Ramos (cell line): ENCODE results near the gene ADAMTSL5.
"Not testable (repeated sequence)": the region's sequence is repeated elsewhere in the genome, so short reads cannot be mapped to it uniquely, and the experiment has no call there.

Experiments
- in situ Hi-C: fragments of 300-500 bp; cut with MboI; formaldehyde crosslinking; loops from one replicate; pipeline ENCODE4 v1.14.3; 2022; ENCODE audit warnings: low sequenced_read_pairs; ENCODE audit not compliant: unreplicated experiment

ADAMTSL5 gene

GRCh38 chr19:1512671-1513498 lies at the start of gene ADAMTSL5:
Gene ADAMTSL5, minus strand, starts transcription at chr19:1513019. Its CDS starts 2,076 bp downstream, at chr19:1510943.
- in situ Hi-C loops, result no loop called here

- in situ Hi-C loops, result no loop called here
Measured at GRCh38 chr19:1561236-1561842, 48.5 kb upstream of the ADAMTSL5 start.

GRCh38 chr19:1560286-1560882 lies 47.6 kb upstream of the ADAMTSL5 start:
- in situ Hi-C loops, result no loop called here

GRCh38 chr19:1558552-1558951 lies 45.7 kb upstream of the ADAMTSL5 start:
- in situ Hi-C loops, result no loop called here

- in situ Hi-C loops, result no loop called here
Measured at GRCh38 chr19:1556390-1557070, 43.7 kb upstream of the ADAMTSL5 start.

GRCh38 chr19:1555487-1556389 lies 42.9 kb upstream of the ADAMTSL5 start:
- in situ Hi-C loops, result no loop called here

- in situ Hi-C loops, result no loop called here
Measured at GRCh38 chr19:1554968-1555367, 42.1 kb upstream of the ADAMTSL5 start.

- in situ Hi-C loops, result no loop called here
Measured at GRCh38 chr19:1553415-1553814, 40.6 kb upstream of the ADAMTSL5 start.

GRCh38 chr19:1551068-1552040 lies 38.5 kb upstream of the ADAMTSL5 start:
- in situ Hi-C loops, result no loop called here

GRCh38 chr19:1549332-1549945 lies 36.6 kb upstream of the ADAMTSL5 start:
- in situ Hi-C loops, result loop anchor here (10.0 kb wide), 1 partner anchor 245 kb away; no protein-coding TSS in a partner anchor

- in situ Hi-C loops, result loop anchor here (10.0 kb wide), 1 partner anchor 254 kb away; no protein-coding TSS in a partner anchor
Measured at GRCh38 chr19:1540365-1540925, 27.6 kb upstream of the ADAMTSL5 start.

- in situ Hi-C loops, result loop anchor here (10.0 kb wide), 1 partner anchor 255 kb away; no protein-coding TSS in a partner anchor
Measured at GRCh38 chr19:1539749-1540148, 26.9 kb upstream of the ADAMTSL5 start.

- in situ Hi-C loops, result no loop called here
Measured at GRCh38 chr19:1538978-1539377, 26.2 kb upstream of the ADAMTSL5 start.

GRCh38 chr19:1535699-1536098 lies 22.9 kb upstream of the ADAMTSL5 start:
- in situ Hi-C loops, result not testable (repeated sequence)

- in situ Hi-C loops, result no loop called here
Measured at GRCh38 chr19:1534972-1535371, 22.2 kb upstream of the ADAMTSL5 start.

GRCh38 chr19:1533510-1534150 lies 20.8 kb upstream of the ADAMTSL5 start:
- in situ Hi-C loops, result no loop called here

- in situ Hi-C loops, result no loop called here
Measured at GRCh38 chr19:1532003-1532402, 19.2 kb upstream of the ADAMTSL5 start.
